ENCODE results near the gene SLC10A2.

Gene SLC10A2

DNA sequence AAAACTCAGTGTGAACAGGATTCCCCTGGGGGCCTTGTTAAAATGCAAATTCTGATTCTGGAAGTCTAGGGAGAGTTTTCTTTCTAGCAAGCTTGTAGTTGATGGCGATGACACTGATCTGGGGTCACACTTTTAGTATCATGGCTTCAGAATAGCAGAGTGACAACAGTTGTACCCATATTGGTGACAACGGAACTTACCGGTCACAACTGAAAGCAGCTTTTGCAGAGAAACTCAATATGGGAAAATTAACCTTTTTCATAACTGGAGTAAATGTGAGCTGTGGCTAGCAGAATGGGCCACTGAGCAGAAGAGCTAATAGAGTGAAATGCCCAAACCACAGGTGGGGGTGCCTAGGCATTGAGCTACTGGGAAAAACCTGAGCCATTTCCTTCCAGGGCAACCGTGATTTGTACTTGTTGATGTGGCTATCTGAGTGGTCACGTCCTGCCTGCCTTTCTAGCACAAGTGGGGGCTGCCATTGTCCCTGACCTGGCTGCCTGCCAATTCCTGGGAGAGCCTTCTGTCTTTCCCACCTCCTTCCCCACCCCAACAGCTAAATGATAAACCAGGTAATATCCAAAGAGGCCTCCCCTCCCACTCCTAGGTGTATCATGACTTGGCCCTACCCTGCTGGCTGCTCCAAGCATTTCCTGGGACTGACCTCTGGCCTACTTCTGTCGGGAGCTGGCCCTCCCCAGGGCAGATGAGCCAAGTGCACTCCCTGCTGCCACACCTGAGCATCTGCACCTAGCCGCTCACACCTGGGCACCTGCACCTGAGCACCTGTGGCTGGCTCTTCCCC lies 1.7 kb upstream of the SLC10A2 start:
- Histone ChIP-seq H3K4me2 (ENCODE audit: insufficient read depth, low read length, poor library complexity, severe bottlenecking) (no peak overlapping the region), H3K23ac (ENCODE audit: low read depth, low read length, poor library complexity) (no peak overlapping the region), H3K9ac (ENCODE audit: low read depth, low read length, poor library complexity) (no peak overlapping the region), H3K4ac (ENCODE audit: low read length) (no peak overlapping the region), H3K9me3 (replicated peaks in 1 of 2; ENCODE audit: control insufficient read depth in 2 of 2, insufficient read depth in 1 of 2, low read depth in 1 of 2, low read length in 2 of 2) (no peaks in the 10 kb centered on the region), H2AK5ac (ENCODE audit: low read depth, low read length) (peak overlapping the region; percentile 49), H3K14ac (ENCODE audit: low read length) (no peak overlapping the region), H3K27ac (replicated peaks; ENCODE audit: low read length) (no peak overlapping the region), H3K18ac (ENCODE audit: low read length) (peak overlapping the region; percentile 62), H2BK120ac (ENCODE audit: low read depth, low read length) (no peak overlapping the region), H4K8ac (ENCODE audit: low read depth, low read length) (no peak overlapping the region), H3K4me3 (ENCODE audit: low read length in 2 of 2) (no peak overlapping the region), H2AFZ (ENCODE audit: low read length) (no peak overlapping the region), H4K91ac (ENCODE audit: low read depth, low read length, poor library complexity) (no peak overlapping the region), H3K79me1 (ENCODE audit: low read depth, low read length) (no peaks in the 10 kb centered on the region), H2BK15ac (ENCODE audit: low read length) (no peak overlapping the region), H3K36me3 (replicated peaks in 1 of 2; ENCODE audit: control insufficient read depth in 2 of 2, insufficient read depth in 2 of 2, low read length in 2 of 2) (no peaks in the 10 kb centered on the region), H3K4me1 (ENCODE audit: control insufficient read depth in 2 of 2, insufficient read depth in 1 of 2, low read depth in 1 of 2, low read length in 2 of 2) (peaks cover 10 to 30% of the 10 kb centered on the region in 2 donors), H3K27me3 (ENCODE audit: control insufficient read depth in 3 of 3, insufficient read depth in 3 of 3, low read depth in 1 of 3, low read length in 3 of 3) (no peaks in the 10 kb centered on the region), H2BK5ac (ENCODE audit: low read length) (no peak overlapping the region), H2BK12ac (ENCODE audit: low read length) (peak overlapping the region; percentile 2)
- DNase-seq (ENCODE audit: low spot score): no peak
- whole genome bisulfite sequencing, 2 donors (ENCODE audit: extremely low coverage in 2 of 2, insufficient read length in 2 of 2, insufficient replicate concordance in 1 of 2): no CpG with 5 or more reads among the region's 7 CpGs

DNA sequence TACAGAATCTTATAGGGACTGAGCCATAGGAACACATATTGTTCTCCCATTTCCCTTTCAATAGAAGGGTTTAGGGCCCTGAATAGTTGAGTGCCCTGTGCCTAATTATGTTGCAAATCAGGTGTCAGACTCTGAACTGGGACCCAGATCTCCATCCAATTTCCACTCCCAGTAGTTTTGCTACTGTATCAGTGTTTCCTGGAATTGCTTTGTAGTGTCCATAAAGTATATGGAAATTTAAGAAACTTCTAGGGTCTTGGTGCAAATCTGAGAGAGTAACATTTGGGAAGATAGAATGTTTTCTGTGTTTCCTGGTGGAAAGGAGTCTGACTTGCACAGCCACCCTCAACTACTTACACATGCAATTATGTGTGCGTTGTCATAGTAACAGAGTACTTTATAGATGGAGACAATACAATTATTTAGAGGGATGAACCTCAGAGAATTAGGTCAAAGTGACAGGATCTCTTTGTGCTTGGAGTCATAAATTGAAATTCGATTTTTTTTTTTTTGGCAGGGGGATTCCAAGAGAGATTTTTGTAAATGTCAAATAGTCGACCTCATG lies 646 bp upstream of the SLC10A2 start:
- H2BK15ac ChIP-seq (ENCODE audit: low read length): no peak overlapping the region
- H2AK5ac ChIP-seq (ENCODE audit: low read depth, low read length): no peak overlapping the region
- no peak overlapping the region for H3K14ac ChIP-seq (ENCODE audit: low read length)
- WGBS, 2 donors (ENCODE audit: extremely low coverage in 2 of 2, insufficient read length in 2 of 2, insufficient replicate concordance in 1 of 2): no CpG with 5 or more reads among the region's 3 CpGs
- no peaks in the 10 kb centered on the region for H3K27me3 ChIP-seq (ENCODE audit: control insufficient read depth in 3 of 3, insufficient read depth in 3 of 3, low read depth in 1 of 3, low read length in 3 of 3)
- peaks cover 10 to 30% of the 10 kb centered on the region in 2 donors for H3K4me1 ChIP-seq (ENCODE audit: control insufficient read depth in 2 of 2, insufficient read depth in 1 of 2, low read depth in 1 of 2, low read length in 2 of 2)
- no peak overlapping the region for H2BK12ac ChIP-seq (ENCODE audit: low read length)
- no peak overlapping the region for H2BK5ac ChIP-seq (ENCODE audit: low read length)
- no peak overlapping the region for H4K8ac ChIP-seq (ENCODE audit: low read depth, low read length)
- no peak overlapping the region for H4K91ac ChIP-seq (ENCODE audit: low read depth, low read length, poor library complexity)
- H3K23ac ChIP-seq (ENCODE audit: low read depth, low read length, poor library complexity): no peak overlapping the region
- no peak overlapping the region for H2AFZ ChIP-seq (ENCODE audit: low read length)
- H3K79me1 ChIP-seq (ENCODE audit: low read depth, low read length): no peaks in the 10 kb centered on the region
- no peak overlapping the region for H3K27ac ChIP-seq (replicated peaks; ENCODE audit: low read length)
- H3K36me3 ChIP-seq (replicated peaks in 1 of 2; ENCODE audit: control insufficient read depth in 2 of 2, insufficient read depth in 2 of 2, low read length in 2 of 2): no peaks in the 10 kb centered on the region
- no peak overlapping the region for H2BK120ac ChIP-seq (ENCODE audit: low read depth, low read length)
- no peak overlapping the region for H3K4ac ChIP-seq (ENCODE audit: low read length)
- no peaks in the 10 kb centered on the region for H3K9me3 ChIP-seq (replicated peaks in 1 of 2; ENCODE audit: control insufficient read depth in 2 of 2, insufficient read depth in 1 of 2, low read depth in 1 of 2, low read length in 2 of 2)
- DNase-seq (ENCODE audit: low spot score): no peak
- no peak overlapping the region for H3K4me2 ChIP-seq (ENCODE audit: insufficient read depth, low read length, poor library complexity, severe bottlenecking)
- H3K9ac ChIP-seq (ENCODE audit: low read depth, low read length, poor library complexity): no peak overlapping the region
- no peak overlapping the region for H3K18ac ChIP-seq (ENCODE audit: low read length)
- no peak overlapping the region for H3K4me3 ChIP-seq (ENCODE audit: low read length in 2 of 2)

DNA sequence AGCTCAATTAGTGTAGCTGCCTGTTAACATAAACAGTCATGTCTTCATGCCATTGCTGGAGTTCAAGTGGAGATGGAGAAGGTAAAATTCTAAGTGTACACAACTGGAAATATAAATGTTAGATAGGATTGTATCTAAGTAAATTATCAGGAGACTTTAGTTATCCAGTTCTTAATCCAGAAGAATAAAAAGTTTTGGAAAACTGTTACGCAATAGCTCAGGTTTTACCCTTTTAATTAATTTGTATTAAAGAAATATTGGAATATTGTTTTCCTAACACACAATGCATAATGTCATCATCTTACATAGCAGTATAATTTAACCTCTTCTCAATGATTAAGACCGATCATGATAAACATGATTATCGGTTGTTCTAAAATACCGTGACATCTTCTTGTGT lies 2.8 kb downstream of the SLC10A2 start:
- no peaks in the 10 kb centered on the region for H3K79me1 ChIP-seq (ENCODE audit: low read depth, low read length)
- no peak overlapping the region for H2AK5ac ChIP-seq (ENCODE audit: low read depth, low read length)
- no peak overlapping the region for H3K27ac ChIP-seq (replicated peaks; ENCODE audit: low read length)
- no peak overlapping the region for H4K8ac ChIP-seq (ENCODE audit: low read depth, low read length)
- no peaks in the 10 kb centered on the region for H3K27me3 ChIP-seq (ENCODE audit: control insufficient read depth in 3 of 3, insufficient read depth in 3 of 3, low read depth in 1 of 3, low read length in 3 of 3)
- H2BK5ac ChIP-seq (ENCODE audit: low read length): no peak overlapping the region
- no peaks in the 10 kb centered on the region for H3K9me3 ChIP-seq (replicated peaks in 1 of 2; ENCODE audit: control insufficient read depth in 2 of 2, insufficient read depth in 1 of 2, low read depth in 1 of 2, low read length in 2 of 2)
- no peak overlapping the region for H3K23ac ChIP-seq (ENCODE audit: low read depth, low read length, poor library complexity)
- no peak overlapping the region for H2BK15ac ChIP-seq (ENCODE audit: low read length)
- no peak overlapping the region for H3K14ac ChIP-seq (ENCODE audit: low read length)
- no peak overlapping the region for H3K4ac ChIP-seq (ENCODE audit: low read length)
- no peak overlapping the region for H3K9ac ChIP-seq (ENCODE audit: low read depth, low read length, poor library complexity)
- no peak overlapping the region for H2AFZ ChIP-seq (ENCODE audit: low read length)
- no peak overlapping the region for H3K4me3 ChIP-seq (ENCODE audit: low read length in 2 of 2)
- H2BK120ac ChIP-seq (ENCODE audit: low read depth, low read length): no peak overlapping the region
- DNase-seq (ENCODE audit: low spot score): no peak
- no peak overlapping the region for H3K4me2 ChIP-seq (ENCODE audit: insufficient read depth, low read length, poor library complexity, severe bottlenecking)
- no peaks in the 10 kb centered on the region for H3K36me3 ChIP-seq (replicated peaks in 1 of 2; ENCODE audit: control insufficient read depth in 2 of 2, insufficient read depth in 2 of 2, low read length in 2 of 2)
- H3K18ac ChIP-seq (ENCODE audit: low read length): no peak overlapping the region
- no peak overlapping the region for H4K91ac ChIP-seq (ENCODE audit: low read depth, low read length, poor library complexity)
- no CpG with 5 or more reads among the region's 4 CpGs for WGBS, 2 donors (ENCODE audit: extremely low coverage in 2 of 2, insufficient read length in 2 of 2, insufficient replicate concordance in 1 of 2)
- no peak overlapping the region for H2BK12ac ChIP-seq (ENCODE audit: low read length)
- peaks cover 10 to 25% of the 10 kb centered on the region in 2 donors for H3K4me1 ChIP-seq (ENCODE audit: control insufficient read depth in 2 of 2, insufficient read depth in 1 of 2, low read depth in 1 of 2, low read length in 2 of 2)

DNA sequence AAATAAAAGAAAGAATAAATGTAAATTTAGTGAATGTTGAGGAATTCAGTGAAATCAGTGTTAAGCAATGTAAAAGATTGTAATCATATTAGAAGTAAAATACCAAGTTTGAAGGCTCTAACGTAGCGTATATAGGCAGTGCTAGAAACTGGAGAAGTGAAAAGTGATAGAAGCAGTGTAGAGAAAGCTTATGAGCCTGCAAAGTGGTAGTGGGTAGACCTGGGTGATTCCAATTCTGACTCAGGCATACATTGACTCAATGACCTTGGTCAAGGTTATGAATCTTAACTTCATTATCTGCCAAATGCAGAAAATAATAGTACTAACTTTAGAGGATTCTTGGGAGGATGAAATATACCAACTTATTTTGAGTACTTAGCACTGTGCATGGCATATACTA lies 4.1 kb downstream of the SLC10A2 start:
- WGBS, 2 donors (ENCODE audit: extremely low coverage in 2 of 2, insufficient read length in 2 of 2, insufficient replicate concordance in 1 of 2): no CpG with 5 or more reads among the region's 2 CpGs
- Histone ChIP-seq H3K27me3 (ENCODE audit: control insufficient read depth in 3 of 3, insufficient read depth in 3 of 3, low read depth in 1 of 3, low read length in 3 of 3) (no peaks in the 10 kb centered on the region), H2BK12ac (ENCODE audit: low read length) (no peak overlapping the region), H3K27ac (replicated peaks; ENCODE audit: low read length) (no peak overlapping the region), H3K4me3 (ENCODE audit: low read length in 2 of 2) (no peak overlapping the region), H3K9ac (ENCODE audit: low read depth, low read length, poor library complexity) (no peak overlapping the region), H3K4me1 (ENCODE audit: control insufficient read depth in 2 of 2, insufficient read depth in 1 of 2, low read depth in 1 of 2, low read length in 2 of 2) (peaks cover 3 to 13% of the 10 kb centered on the region in 2 donors), H4K91ac (ENCODE audit: low read depth, low read length, poor library complexity) (no peak overlapping the region), H4K8ac (ENCODE audit: low read depth, low read length) (no peak overlapping the region), H3K14ac (ENCODE audit: low read length) (no peak overlapping the region), H3K36me3 (replicated peaks in 1 of 2; ENCODE audit: control insufficient read depth in 2 of 2, insufficient read depth in 2 of 2, low read length in 2 of 2) (no peaks in the 10 kb centered on the region), H3K4me2 (ENCODE audit: insufficient read depth, low read length, poor library complexity, severe bottlenecking) (no peak overlapping the region), H2BK15ac (ENCODE audit: low read length) (no peak overlapping the region), H3K23ac (ENCODE audit: low read depth, low read length, poor library complexity) (no peak overlapping the region), H2AK5ac (ENCODE audit: low read depth, low read length) (no peak overlapping the region), H2BK120ac (ENCODE audit: low read depth, low read length) (no peak overlapping the region), H2AFZ (ENCODE audit: low read length) (no peak overlapping the region), H2BK5ac (ENCODE audit: low read length) (no peak overlapping the region), H3K9me3 (replicated peaks in 1 of 2; ENCODE audit: control insufficient read depth in 2 of 2, insufficient read depth in 1 of 2, low read depth in 1 of 2, low read length in 2 of 2) (peaks cover 1 to 3% of the 10 kb centered on the region in 2 donors), H3K18ac (ENCODE audit: low read length) (no peak overlapping the region), H3K4ac (ENCODE audit: low read length) (no peak overlapping the region), H3K79me1 (ENCODE audit: low read depth, low read length) (no peaks in the 10 kb centered on the region)
- no peak for DNase-seq (ENCODE audit: low spot score)
